Metanephros (tissue), 1 donor: ENCODE measurements around the gene RIN2. TPM values are rescaled to one million over a fixed set of nuclear protein-coding genes. Genes with fewer than 3 reads are reported as not detected.

Experiments used
- total RNA-seq: library from RNA; depleted of rRNA; stranded (reverse); fragments of >200 nt; gene quantifications from one replicate; pipeline ENCODE4 v1.2.3, GENCODE V29; 2014

Gene RIN2
- total RNA-seq: 64.3 TPM

GRCh38 chr20:19758133-19758500 is at the start of gene RIN2:
TSS of gene RIN2 (plus strand) at chr20:19758258. CDS start at chr20:19889602, 131,344 bp downstream.

